K562 (cell line): ENCODE data around the gene ARL14.

Source experiments
- FOXP1 ChIP-seq: sonication (generic); formaldehyde crosslinking; IDR thresholded peaks from 2 replicates; pipeline ENCODE4 v1.8.0; 2022; ENCODE audit warnings: mild to moderate bottlenecking, missing genetic modification reagents
- REST ChIP-seq, 2 experiments: fragments of 450-650 bp; formaldehyde crosslinking in 1 of 2; IDR thresholded peaks; 2 replicates each; pipeline versions ENCODE4 v1.4.0 to v1.6.1; 2014 to 2020; ENCODE audit warnings: mild to moderate bottlenecking in 2 of 2, borderline replicate concordance in 1 of 2, low read depth in 1 of 2
- SIRT6 ChIP-seq: IDR thresholded peaks from one replicate; pipeline ENCODE4 v1.6.1; 2012; ENCODE audit warnings: low read depth, mild to moderate bottlenecking, control low read depth, inconsistent platforms, low read length, moderate library complexity

GRCh38 chr3:160660902-160661301, 16.1 kb upstream of the ARL14 start:
- no peak for TF ChIP-seq FOXP1 (CRISPR knock-in tag)
- TF ChIP-seq REST (IDR thresholded peaks at IDR 0.05; ENCODE audit: borderline replicate concordance): no peak
- TF ChIP-seq REST (CRISPR knock-in tag; IDR thresholded peaks at IDR 0.05; ENCODE audit: low read depth): no peak
- TF ChIP-seq SIRT6: no peak
